HuH-7.5 (cell line): Measurements from ENCODE around the gene TSPAN15.
"Not testable (repeated sequence)": the region's sequence is repeated elsewhere in the genome, so short reads cannot be mapped to it uniquely, and the experiment has no call there.

Source experiments
- DNase-seq: peaks from one replicate; pipeline ENCODE4 v3.0.0; 2011; ENCODE audit warnings: low spot score

TSPAN15 gene

GRCh38 chr10:69446650-69447151 is 4.6 kb upstream of the TSPAN15 start:
- DNase-seq, result no peak

- DNase-seq, result peak; percentile 43
Observed at GRCh38 chr10:69449841-69450240, 1.4 kb upstream of the TSPAN15 start.

- not testable (repeated sequence) for DNase-seq
Observed at GRCh38 chr10:69450395-69450794, 870 bp upstream of the TSPAN15 start.

GRCh38 chr10:69451784-69452251 is 553 bp downstream of the TSPAN15 start:
- no peak for DNase-seq

- DNase-seq, result no peak
Observed at GRCh38 chr10:69452676-69453415, 1.6 kb downstream of the TSPAN15 start.

GRCh38 chr10:69453795-69454194 is 2.5 kb downstream of the TSPAN15 start:
- no peak for DNase-seq

GRCh38 chr10:69455006-69455763 is 3.9 kb downstream of the TSPAN15 start:
- no peak for DNase-seq

- no peak for DNase-seq
Observed at GRCh38 chr10:69456880-69457693, 5.8 kb downstream of the TSPAN15 start.

- DNase-seq, result no peak
Observed at GRCh38 chr10:69457771-69458237, 6.5 kb downstream of the TSPAN15 start.

- DNase-seq, result no peak
Observed at GRCh38 chr10:69458430-69459100, 7.3 kb downstream of the TSPAN15 start.

GRCh38 chr10:69459101-69459790 is 8.0 kb downstream of the TSPAN15 start:
- DNase-seq, result no peak

- no peak for DNase-seq
Observed at GRCh38 chr10:69459893-69460575, 8.8 kb downstream of the TSPAN15 start.

GRCh38 chr10:69460576-69461242 is 9.4 kb downstream of the TSPAN15 start:
- DNase-seq, result no peak

GRCh38 chr10:69461243-69462025 is 10.2 kb downstream of the TSPAN15 start:
- DNase-seq, result no peak

GRCh38 chr10:69463886-69464285 is 12.6 kb downstream of the TSPAN15 start:
- DNase-seq, result no peak

GRCh38 chr10:69464401-69464800 is 13.1 kb downstream of the TSPAN15 start:
- no peak for DNase-seq

- no peak for DNase-seq
Observed at GRCh38 chr10:69464801-69465401, 13.6 kb downstream of the TSPAN15 start.

- no peak for DNase-seq
Observed at GRCh38 chr10:69465457-69466157, 14.3 kb downstream of the TSPAN15 start.
